Left colon (tissue), 2 donors: ENCODE data around the gene PRDM8. TPM values are rescaled to one million over a fixed set of nuclear protein-coding genes. Genes with fewer than 3 reads are reported as not detected.

Source experiments
- ATAC-seq: fragments of 200-7000 bp; cut with Tn5 transposase; one replicate; pipeline ENCODE4 v1.9.1; 2020; ENCODE audit warnings: mild to moderate bottlenecking, moderate library complexity
- DNase-seq, 2 donors: peaks; one replicate each; pipeline ENCODE4 v3.0.0-alpha.2; 2020
- intact Hi-C, 2 donors: fragments of 100-400 bp; cut with DNase I in 1 of 2; cut with micrococcal nuclease in 1 of 2; formaldehyde crosslinking; loops; one replicate each; pipeline versions ENCODE4 v1.11.2 to v1.14.0; 2022; cut with DNase I, micrococcal nuclease
- total RNA-seq, 2 donors: library from RNA; stranded (reverse); fragmentation: NEBNext Ultra II Directional; extraction: Animal tissue kit (Norgen Biotek cat#: 25700); gene quantifications; one replicate each; pipeline ENCODE4 v1.2.1, GENCODE V29; 2021
- donor health status: DM: no; HTN: no; CAD: no.
- donor health status: DM: yes; HTN: yes; CAD: no.

PRDM8 gene
- total RNA-seq, 2 donors from 2014 or later, result 0.64 to 2.3 TPM

DNA sequence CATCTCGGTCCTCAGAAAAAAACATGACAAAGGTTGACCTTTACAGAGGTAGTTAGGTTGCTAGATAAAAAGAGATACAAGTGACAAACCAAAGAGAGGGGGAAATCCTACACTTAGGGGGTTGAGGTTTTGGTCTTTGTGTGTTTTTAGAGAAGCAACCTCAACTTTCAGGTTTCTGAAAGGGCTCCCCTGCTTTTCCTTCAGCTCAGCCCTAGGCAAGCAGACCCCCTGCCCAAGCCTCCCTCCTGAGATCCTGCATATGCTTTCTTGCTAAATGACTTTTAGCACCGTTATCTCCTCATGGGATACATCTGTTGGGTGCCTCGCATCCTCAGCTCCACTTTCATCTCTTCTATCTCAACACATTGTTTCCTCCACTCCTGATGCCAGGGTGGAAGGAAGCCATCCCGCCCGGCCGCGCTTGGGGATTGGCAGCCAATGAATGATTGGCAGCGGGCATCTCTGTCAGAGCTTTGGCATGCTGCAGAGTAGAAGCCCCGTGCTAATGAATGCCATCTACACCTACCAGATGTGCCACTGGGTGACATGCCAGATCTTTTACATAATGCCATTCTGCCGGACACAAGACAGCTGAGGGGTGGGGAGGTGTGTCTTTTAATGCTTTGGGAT, 15.0 kb upstream of the PRDM8 start:
- ATAC-seq, result no peak
- no peak for DNase-seq
- intact Hi-C loops, result loop anchor here in 1 of 2 donors (10.0 kb wide), 1 partner anchor 108 kb away; the partner anchor contains the start of gene ANTXR2

- ATAC-seq (peak; percentile 54), DNase-seq (peak in 1 of 2 donors; percentile 42)
- intact Hi-C loops, result loop anchor here in 1 of 2 donors (10.0 kb wide), 1 partner anchor 109 kb away; the partner anchor contains the start of gene ANTXR2
These were observed 13.9 kb upstream of the PRDM8 start for GRCh38 chr4:80183250-80184052.

DNA sequence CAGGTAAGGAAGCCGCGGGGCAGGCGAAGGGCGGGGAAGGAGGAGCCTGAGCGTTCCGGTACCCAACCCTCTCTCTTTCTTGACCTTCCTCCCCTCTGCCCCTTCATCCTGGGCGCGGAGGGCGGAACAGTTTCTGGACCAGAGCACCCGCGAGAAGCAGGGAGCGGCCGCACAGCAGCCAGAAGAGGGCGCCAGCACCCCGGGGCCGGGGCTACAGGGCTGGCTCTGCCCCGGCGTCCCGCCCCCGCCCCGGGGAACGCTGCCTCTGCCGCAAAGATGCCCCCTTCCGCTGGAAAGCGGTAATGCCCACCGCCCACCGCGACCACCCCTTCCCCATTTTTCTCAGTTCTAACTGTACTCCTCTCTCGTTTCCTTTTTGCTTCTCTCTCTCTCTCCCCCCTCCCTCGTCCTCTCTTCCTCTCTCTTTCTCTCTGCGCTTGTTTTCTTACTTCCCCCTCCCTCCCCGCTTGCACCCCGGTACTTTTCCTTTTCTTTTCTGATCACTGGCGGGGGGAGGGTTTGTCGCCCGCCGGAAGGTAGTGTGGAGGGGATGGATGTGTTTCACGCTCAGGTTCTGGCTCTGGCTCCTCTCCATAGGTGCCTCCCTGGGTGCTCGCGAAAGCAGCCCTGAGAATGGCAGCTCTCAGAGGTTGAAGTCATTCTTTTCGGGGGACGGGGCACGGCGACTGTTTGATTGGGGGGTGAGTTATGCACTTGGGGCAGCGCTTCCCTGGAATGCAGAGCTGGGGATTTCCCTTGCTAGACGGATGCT, 13.1 kb upstream of the PRDM8 start:
- ATAC-seq (peak; percentile 97), DNase-seq (peak; percentile 82 to 91)
- intact Hi-C loops, result loop anchor here in 1 of 2 donors (10.0 kb wide), 1 partner anchor 109 kb away; the partner anchor contains the start of gene ANTXR2

- intact Hi-C loops, result loop anchor here in 1 of 2 donors (10.0 kb wide), 1 partner anchor 110 kb away; the partner anchor contains the start of gene ANTXR2
- DNase-seq (peak in 1 of 2 donors; percentile 31), ATAC-seq (no peak)
These were observed 12.2 kb upstream of the PRDM8 start for GRCh38 chr4:80184825-80185756.

- intact Hi-C loops, result loop anchor here in 1 of 2 donors (10.0 kb wide), 1 partner anchor 111 kb away; the partner anchor contains the start of gene ANTXR2
- ATAC-seq (no peak), DNase-seq (no peak)
These were observed 11.3 kb upstream of the PRDM8 start for GRCh38 chr4:80185787-80186548.

GRCh38 chr4:80186676-80187075, 10.6 kb upstream of the PRDM8 start:
- DNase-seq, result no peak
- intact Hi-C loops, result loop anchor here in 1 of 2 donors (10.0 kb wide), 1 partner anchor 112 kb away; the partner anchor contains the start of gene ANTXR2
- no peak for ATAC-seq

DNA sequence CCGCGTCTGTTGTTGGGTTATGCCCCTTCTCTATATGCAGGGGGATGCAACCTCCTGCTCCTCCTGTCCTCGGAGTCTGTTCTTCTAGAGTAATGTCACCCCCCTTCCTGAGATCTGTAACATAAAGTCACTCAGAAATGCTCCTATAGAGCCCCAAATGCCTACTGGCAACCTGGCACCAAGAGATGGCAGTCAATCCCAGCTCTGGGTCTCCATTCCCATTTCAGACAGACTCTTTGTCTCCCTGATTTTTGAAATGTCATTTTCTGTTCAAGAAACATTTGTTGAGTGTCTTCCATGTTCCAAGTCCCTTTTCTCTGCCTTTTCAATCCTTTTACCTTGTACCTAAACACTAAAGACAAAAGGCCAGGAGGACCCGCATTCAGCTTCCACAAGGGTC, 9.6 kb upstream of the PRDM8 start:
- intact Hi-C loops, result loop anchor here in 1 of 2 donors (10.0 kb wide), 1 partner anchor 113 kb away; the partner anchor contains the start of gene ANTXR2
- DNase-seq (no peak), ATAC-seq (no peak)

DNA sequence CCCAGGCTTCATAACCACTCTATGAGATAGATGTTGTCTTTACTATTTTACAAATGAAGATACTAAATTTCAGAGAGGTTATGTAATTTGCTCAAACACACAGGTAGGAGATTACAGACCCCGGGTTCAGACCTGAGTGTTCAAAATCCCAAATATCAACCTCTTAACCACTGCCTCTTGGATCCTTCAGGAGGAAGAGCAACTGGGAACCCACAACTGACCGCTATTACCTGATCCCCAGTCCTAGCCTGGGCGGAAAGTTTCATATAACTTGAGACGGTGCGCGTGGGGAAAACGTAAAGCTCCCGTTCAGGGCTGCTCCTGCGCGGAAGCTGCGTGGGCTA, 8.9 kb upstream of the PRDM8 start:
- ATAC-seq (no peak), DNase-seq (no peak)
- intact Hi-C loops, result loop anchor here in 1 of 2 donors (10.0 kb wide), 1 partner anchor 114 kb away; the partner anchor contains the start of gene ANTXR2

GRCh38 chr4:80188801-80189458, 8.4 kb upstream of the PRDM8 start:
- ATAC-seq (no peak), DNase-seq (no peak)
- intact Hi-C loops, result loop anchor here in 1 of 2 donors (10.0 kb wide), 1 partner anchor 114 kb away; the partner anchor contains the start of gene ANTXR2

DNA sequence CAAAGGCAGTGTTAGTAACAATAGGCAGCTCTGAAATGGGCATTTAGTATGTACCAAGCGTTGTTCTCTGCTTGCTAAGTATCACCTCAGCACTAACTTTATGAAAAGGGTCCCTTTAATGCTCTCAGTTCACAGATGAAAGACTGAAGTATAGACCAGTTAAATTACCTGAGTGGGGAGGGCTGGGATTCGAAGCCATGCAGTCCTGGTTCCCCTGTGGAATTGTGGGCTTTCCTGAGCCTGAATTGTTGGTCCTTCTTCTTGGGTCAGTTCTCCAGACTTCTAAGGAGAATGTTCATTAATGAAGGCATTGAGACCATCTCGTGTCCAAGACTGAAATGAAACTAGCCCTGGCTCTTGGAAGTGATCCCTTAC, 7.7 kb upstream of the PRDM8 start:
- ATAC-seq (no peak), DNase-seq (no peak)
- intact Hi-C loops, result loop anchor here in 1 of 2 donors (10.0 kb wide), 1 partner anchor 115 kb away; the partner anchor contains the start of gene ANTXR2

DNA sequence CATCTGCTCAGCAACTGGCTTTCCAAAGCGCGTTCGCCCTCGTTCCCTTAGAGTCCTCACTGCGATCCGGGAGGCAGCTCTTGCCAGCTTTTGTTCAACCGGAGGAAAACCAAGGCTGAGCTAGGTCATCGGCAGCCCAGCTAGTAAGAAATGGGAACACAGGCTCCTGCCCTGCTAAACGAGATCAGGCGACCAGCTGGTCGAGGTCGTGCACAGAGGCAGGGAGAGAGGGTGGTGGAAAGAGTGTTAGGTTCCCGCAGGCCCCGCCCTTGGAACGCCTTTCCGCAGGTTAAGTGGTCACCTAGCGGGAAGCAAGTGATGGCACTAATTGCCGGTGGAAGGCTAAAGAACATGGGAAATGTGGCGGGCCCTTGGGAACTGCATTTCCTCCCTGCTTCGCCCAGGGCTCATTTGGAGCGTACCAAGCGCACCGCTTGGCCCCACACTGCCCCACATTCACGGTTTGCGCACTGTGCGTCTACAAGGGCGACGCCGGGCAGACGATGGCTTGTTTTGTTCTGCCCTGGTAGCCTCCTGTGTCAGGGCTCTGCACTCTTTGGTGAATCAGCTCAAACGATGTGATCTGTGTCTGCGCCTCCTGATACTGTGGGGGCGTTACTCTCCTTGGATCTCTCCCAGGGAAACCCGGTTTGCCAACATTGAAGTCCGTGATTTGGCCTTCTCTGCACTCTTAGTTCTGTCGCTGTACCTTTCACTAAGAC, 7.2 kb upstream of the PRDM8 start:
- intact Hi-C loops, result loop anchor here in 1 of 2 donors (10.0 kb wide), 1 partner anchor 115 kb away; the partner anchor contains the start of gene ANTXR2
- no peak for DNase-seq
- no peak for ATAC-seq

DNA sequence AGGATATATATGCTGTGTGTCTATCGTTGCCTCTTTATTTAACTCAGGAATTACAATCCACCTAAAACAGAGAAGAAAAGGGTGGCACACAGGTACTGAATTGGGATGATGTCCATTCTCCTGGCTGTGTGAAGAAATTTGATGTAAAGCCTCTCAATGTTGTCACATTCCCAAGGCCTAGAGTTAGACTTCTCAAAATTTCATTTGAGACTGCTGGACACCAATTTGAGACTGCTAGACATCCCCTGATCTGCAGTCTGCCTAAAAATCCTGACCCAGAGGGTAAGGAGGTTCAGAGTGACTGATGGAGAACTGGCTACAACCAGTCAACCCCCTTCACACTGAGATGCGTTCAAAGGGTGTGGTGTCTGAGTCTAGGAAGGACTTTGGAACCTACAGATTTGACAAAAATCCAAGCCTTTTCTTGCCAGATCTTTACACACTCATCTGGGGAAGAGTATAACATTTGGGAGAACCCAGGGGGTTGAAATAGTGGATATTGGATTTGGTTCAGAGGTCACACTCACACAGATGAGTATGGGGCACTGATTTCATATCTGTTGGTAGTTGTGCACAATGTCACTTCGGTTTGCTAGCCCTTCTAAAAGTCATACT, 4.9 kb upstream of the PRDM8 start:
- ATAC-seq, result no peak
- no peak for DNase-seq
- intact Hi-C loops, result no loop called here

- DNase-seq (no peak), ATAC-seq (no peak)
- intact Hi-C loops, result no loop called here
These were observed 4.4 kb upstream of the PRDM8 start for GRCh38 chr4:80192937-80193336.

GRCh38 chr4:80195441-80196140, 1.7 kb upstream of the PRDM8 start:
- ATAC-seq, result no peak
- DNase-seq, result no peak
- intact Hi-C loops, result no loop called here
